ENCODE results near the gene YTHDC1. TPM values are rescaled to one million over a fixed set of nuclear protein-coding genes. Genes with fewer than 3 reads are reported as not detected.

YTHDC1 gene
- total and polyA plus RNA-seq, 2 of the 8 experiments (the other 6 are each of a cell fraction or from before 2014, with no cell fraction given) = 25.7 to 89.5 TPM

DNA sequence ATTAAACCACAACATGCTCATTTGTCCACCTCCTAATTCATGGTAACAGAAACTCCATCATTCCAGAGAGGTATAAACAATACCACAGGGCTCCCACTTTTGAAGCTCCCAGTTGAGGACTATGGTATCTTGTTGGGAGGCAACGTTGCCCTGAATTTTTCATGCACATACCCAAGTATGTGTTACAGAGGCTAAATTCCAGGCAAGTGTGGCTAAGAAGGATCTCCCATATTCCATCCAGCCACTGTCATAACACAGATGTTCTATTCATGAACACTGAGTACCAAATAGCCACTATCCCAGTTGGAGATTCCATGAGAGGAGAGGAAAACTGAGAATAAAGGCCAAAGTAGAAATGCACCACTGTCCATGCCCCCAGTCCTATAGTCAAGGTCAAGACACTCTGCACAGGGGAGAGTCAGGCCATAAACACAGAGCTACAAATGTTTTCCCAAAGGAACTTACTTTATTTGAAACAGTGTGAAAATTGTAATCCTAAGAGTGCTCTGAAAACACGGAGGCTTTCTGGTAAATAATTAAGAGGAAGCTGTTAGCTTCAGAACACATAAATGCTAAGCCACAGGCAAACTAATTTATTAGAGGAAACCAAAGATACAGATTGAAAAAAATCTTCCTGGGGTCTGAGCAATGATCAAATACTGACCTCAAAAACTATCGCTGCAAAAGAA, 62.0 kb downstream of the YTHDC1 start:
- H3K9ac ChIP-seq (replicated peaks in 1 of 4; ENCODE audit: extremely low read depth in 1 of 4, low read depth in 3 of 4, low read length in 3 of 4) = no peak overlapping the region
- no peak overlapping the region for H2BK15ac ChIP-seq (ENCODE audit: low read length)
- no peak overlapping the region for H3K4ac ChIP-seq (replicated peaks; ENCODE audit: insufficient read length, low read depth, low read length)
- H3K23me2 ChIP-seq (ENCODE audit: low read depth, low read length) = no peaks in the 10 kb centered on the region
- H3K18ac ChIP-seq (ENCODE audit: extremely low read depth, low read length) = no peak overlapping the region
- H4K8ac ChIP-seq (ENCODE audit: extremely low read depth, insufficient read depth, low read length) = no peak overlapping the region
- H4K5ac ChIP-seq (ENCODE audit: insufficient read length, low read depth, low read length) = no peak overlapping the region
- no peaks in the 10 kb centered on the region for H3K27me3 ChIP-seq (replicated peaks in 1 of 4; ENCODE audit: control insufficient read depth in 3 of 4, extremely low read depth in 1 of 4, insufficient read depth in 3 of 4, low read length in 3 of 4)
- no peak overlapping the region for H4K91ac ChIP-seq (replicated peaks; ENCODE audit: insufficient read length, low read length)
- H3K56ac ChIP-seq (replicated peaks; ENCODE audit: insufficient read length, low read depth, low read length) = no peak overlapping the region
- H2BK120ac ChIP-seq (replicated peaks; ENCODE audit: low read depth, low read length) = no peak overlapping the region
- H2BK12ac ChIP-seq (ENCODE audit: low read depth, low read length) = no peak overlapping the region
- 85% methylated on average over 3 of the region's 3 CpGs; no CpG with 5 or more reads in 1 of the 2 experiments for WGBS, 2 experiments (ENCODE audit: extremely low coverage in 1 of 2, insufficient coverage in 1 of 2, insufficient read length in 1 of 2, insufficient replicate concordance in 2 of 2, low coverage in 1 of 2, low lambda C conversion rate in 2 of 2, missing lambda C conversion rate in 1 of 2)
- no peaks in the 10 kb centered on the region for H4K20me1 ChIP-seq (replicated peaks in 1 of 2; ENCODE audit: control insufficient read depth in 1 of 2, insufficient read depth in 2 of 2, low read length in 2 of 2)
- H3K14ac ChIP-seq (ENCODE audit: insufficient read length) = no peak overlapping the region
- no peak overlapping the region; the same call in 1 of the 2 replicates for H2AFZ ChIP-seq (ENCODE audit: low read length)
- ChIA-PET POLR2A (ENCODE audit: partially characterized antibody) (interaction anchor here (1.0 kb wide), 1 partner anchor 61 kb away, joined by 3 read pairs; no protein-coding TSS in a partner anchor), CTCF (ENCODE audit: partially characterized antibody) (interaction anchor here (1.4 to 1.5 kb wide), 2 partner anchors 16 to 88 kb away, joined by 3 to 4 read pairs; no protein-coding TSS in a partner anchor)
- no peak overlapping the region for H2AK5ac ChIP-seq (ENCODE audit: low read depth, low read length)
- DNase-seq (ENCODE audit: low read depth in 1 of 2, low spot score in 2 of 2) (no peak), FAIRE-seq (no peak)
- H2BK20ac ChIP-seq (ENCODE audit: low read length) = no peak overlapping the region
- H3K36me3 ChIP-seq (ENCODE audit: control insufficient read depth in 2 of 4, insufficient read depth in 4 of 4, low read length in 3 of 4) = no peaks in the 10 kb centered on the region; a peak in 1 of 8 replicates
- no peak overlapping the region for H3K27ac ChIP-seq (ENCODE audit: low read depth, low read length)
- peaks cover 0 to 5% of the 10 kb centered on the region in 2 experiments; a peak in 2 of 4 replicates for H3K9me3 ChIP-seq (ENCODE audit: insufficient read depth in 2 of 2, low read depth in 1 of 2, low read length in 1 of 2)
- H3K79me2 ChIP-seq (ENCODE audit: control insufficient read depth in 1 of 2, insufficient read depth in 2 of 2, low read length in 2 of 2) = no peaks in the 10 kb centered on the region
- H3K4me3 ChIP-seq (ENCODE audit: extremely low read depth in 1 of 4, insufficient read depth in 2 of 4, low read depth in 3 of 4, low read length in 4 of 4) = no peak overlapping the region
- H3K4me2 ChIP-seq (ENCODE audit: insufficient read depth in 1 of 2, low read depth in 2 of 2, low read length in 2 of 2) = no peak overlapping the region
- no peak overlapping the region for H2BK5ac ChIP-seq (ENCODE audit: low read depth, low read length)
- no peak overlapping the region for H3K23ac ChIP-seq (ENCODE audit: insufficient read length)
- H3K4me1 ChIP-seq (replicated peaks in 1 of 4; ENCODE audit: control insufficient read depth in 3 of 4, insufficient read depth in 4 of 4, low read length in 3 of 4) = peaks cover 0 to 2% (median 0%) of the 10 kb centered on the region in 4 experiments; a peak in 1 of 7 replicates
- TF ChIP-seq NANOG (IDR thresholded peaks at IDR 0.05; ENCODE audit: insufficient read depth, low read depth, low read length, poor library complexity, severe bottlenecking) = no peak
- TF ChIP-seq SIX5 (IDR thresholded peaks at IDR 0.05; ENCODE audit: low read depth, low read length) = no peak
- no peak for TF ChIP-seq HDAC6 (IDR thresholded peaks at IDR 0.05; ENCODE audit: low read depth, low read length)
- no peak for TF ChIP-seq CEBPB (IDR thresholded peaks at IDR 0.05; ENCODE audit: low read depth, low read length)
- no peak for TF ChIP-seq TEAD4 (IDR thresholded peaks at IDR 0.05; ENCODE audit: low read depth, low read length)
- TF ChIP-seq PHF8 (conservative IDR thresholded peaks at IDR 0.05; ENCODE audit: low read depth, low read length) = no peak
- TF ChIP-seq, protein P1, sequence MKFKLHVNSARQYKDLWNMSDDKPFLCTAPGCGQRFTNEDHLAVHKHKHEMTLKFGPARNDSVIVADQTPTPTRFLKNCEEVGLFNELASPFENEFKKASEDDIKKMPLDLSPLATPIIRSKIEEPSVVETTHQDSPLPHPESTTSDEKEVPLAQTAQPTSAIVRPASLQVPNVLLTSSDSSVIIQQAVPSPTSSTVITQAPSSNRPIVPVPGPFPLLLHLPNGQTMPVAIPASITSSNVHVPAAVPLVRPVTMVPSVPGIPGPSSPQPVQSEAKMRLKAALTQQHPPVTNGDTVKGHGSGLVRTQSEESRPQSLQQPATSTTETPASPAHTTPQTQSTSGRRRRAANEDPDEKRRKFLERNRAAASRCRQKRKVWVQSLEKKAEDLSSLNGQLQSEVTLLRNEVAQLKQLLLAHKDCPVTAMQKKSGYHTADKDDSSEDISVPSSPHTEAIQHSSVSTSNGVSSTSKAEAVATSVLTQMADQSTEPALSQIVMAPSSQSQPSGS (IDR thresholded peaks at IDR 0.05; ENCODE audit: low read length) = no peak
- H3K79me1 ChIP-seq (ENCODE audit: low read depth, low read length) = no peaks in the 10 kb centered on the region

Measured in H1 (cell line).